ENCODE results near the gene SDR42E1.

The SDR42E1 gene

DNA sequence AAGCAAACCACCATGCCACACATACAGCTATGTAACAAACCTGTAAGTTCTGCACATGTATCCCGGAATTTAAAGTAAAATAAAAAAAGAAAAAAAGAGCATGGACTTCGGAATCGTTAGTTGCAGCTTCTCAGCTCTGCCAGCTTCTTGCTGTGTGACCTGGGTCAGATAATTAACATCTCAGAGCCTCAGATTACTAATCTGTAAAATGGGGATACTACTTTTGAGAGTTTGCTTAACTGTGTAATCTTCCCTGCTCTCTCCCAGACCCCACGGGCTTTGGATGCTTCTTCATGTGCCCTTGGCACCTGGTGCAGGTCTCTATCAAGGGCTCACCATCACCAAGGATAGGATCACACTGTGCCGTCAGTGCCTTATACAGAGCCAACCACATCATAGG lies 40.4 kb upstream of the SDR42E1 start:
- no peak for DNase-seq (ENCODE audit: low read depth in 1 of 2, low spot score in 1 of 2)
- no peak for TF ChIP-seq REST (IDR thresholded peaks at IDR 0.05; ENCODE audit: insufficient replicate concordance, low read depth)
- TF ChIP-seq SPI1 (IDR thresholded peaks at IDR 0.05; ENCODE audit: borderline replicate concordance, low read depth) = no peak
- TF ChIP-seq GABPA (IDR thresholded peaks at IDR 0.05; ENCODE audit: low read depth) = no peak
- TF ChIP-seq POLR2AphosphoS5 (IDR thresholded peaks at IDR 0.05; ENCODE audit: low read depth) = no peak
- no peak for TF ChIP-seq CTCF (IDR thresholded peaks at IDR 0.05; ENCODE audit: insufficient read depth, low read length)
- Histone ChIP-seq H3K27ac (replicated peaks) (no peak overlapping the region), H3K27me3 (ENCODE audit: insufficient read depth, poor library complexity, severe bottlenecking) (peaks cover 8% of the 10 kb centered on the region), H3K4me3 (replicated peaks; ENCODE audit: insufficient read depth, low read length) (no peak overlapping the region)

DNA sequence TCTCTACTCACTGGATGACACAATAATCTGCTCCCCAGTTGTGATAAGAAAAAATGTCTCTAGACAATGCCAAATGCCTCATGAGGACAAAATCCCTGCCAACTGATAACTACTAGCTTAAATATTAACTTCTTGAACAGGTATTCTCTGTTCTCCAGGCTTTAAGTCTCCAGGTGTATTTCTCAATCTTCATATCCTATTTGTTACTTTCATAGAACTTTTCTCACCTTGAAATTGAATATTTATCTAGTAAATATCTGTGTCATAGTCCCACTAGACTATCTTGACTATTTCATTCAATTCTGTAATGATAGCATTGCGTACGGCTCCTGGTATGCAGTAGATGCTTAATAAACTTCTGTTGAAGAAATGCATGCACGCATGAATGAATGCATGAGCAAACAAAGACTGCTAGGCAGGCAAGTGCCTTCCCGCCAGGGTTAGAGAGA lies 39.7 kb upstream of the SDR42E1 start:
- Histone ChIP-seq H3K27me3 (ENCODE audit: insufficient read depth, poor library complexity, severe bottlenecking) (peaks cover 3% of the 10 kb centered on the region), H3K27ac (replicated peaks) (no peak overlapping the region), H3K4me3 (replicated peaks; ENCODE audit: insufficient read depth, low read length) (no peak overlapping the region)
- DNase-seq (ENCODE audit: low read depth in 1 of 2, low spot score in 1 of 2) = no peak
- no peak for TF ChIP-seq SPI1 (IDR thresholded peaks at IDR 0.05; ENCODE audit: borderline replicate concordance, low read depth)
- TF ChIP-seq GABPA (IDR thresholded peaks at IDR 0.05; ENCODE audit: low read depth) = no peak
- TF ChIP-seq CTCF (IDR thresholded peaks at IDR 0.05; ENCODE audit: insufficient read depth, low read length) = no peak
- TF ChIP-seq POLR2AphosphoS5 (IDR thresholded peaks at IDR 0.05; ENCODE audit: low read depth) = no peak
- TF ChIP-seq REST (IDR thresholded peaks at IDR 0.05; ENCODE audit: insufficient replicate concordance, low read depth) = no peak

GRCh38 chr16:82050506-82050905 lies 39.2 kb upstream of the SDR42E1 start:
- H3K4me3 ChIP-seq (replicated peaks; ENCODE audit: insufficient read depth, low read length) = no peak overlapping the region
- peaks cover 3% of the 10 kb centered on the region for H3K27me3 ChIP-seq (ENCODE audit: insufficient read depth, poor library complexity, severe bottlenecking)
- TF ChIP-seq GABPA (IDR thresholded peaks at IDR 0.05; ENCODE audit: low read depth) (no peak), SPI1 (IDR thresholded peaks at IDR 0.05; ENCODE audit: borderline replicate concordance, low read depth) (no peak), CTCF (IDR thresholded peaks at IDR 0.05; ENCODE audit: insufficient read depth, low read length) (no peak), POLR2AphosphoS5 (IDR thresholded peaks at IDR 0.05; ENCODE audit: low read depth) (no peak), REST (IDR thresholded peaks at IDR 0.05; ENCODE audit: insufficient replicate concordance, low read depth) (no peak)
- no peak for DNase-seq (ENCODE audit: low read depth in 1 of 2, low spot score in 1 of 2)
- H3K27ac ChIP-seq (replicated peaks) = no peak overlapping the region
